HK-2 (cell line): ENCODE results near the gene SCAP.

Source experiments
- DNase-seq: peaks from one replicate; pipeline ENCODE4 v3.0.0-alpha.2; 2018; ENCODE audit not compliant: unreplicated experiment

SCAP gene

DNA sequence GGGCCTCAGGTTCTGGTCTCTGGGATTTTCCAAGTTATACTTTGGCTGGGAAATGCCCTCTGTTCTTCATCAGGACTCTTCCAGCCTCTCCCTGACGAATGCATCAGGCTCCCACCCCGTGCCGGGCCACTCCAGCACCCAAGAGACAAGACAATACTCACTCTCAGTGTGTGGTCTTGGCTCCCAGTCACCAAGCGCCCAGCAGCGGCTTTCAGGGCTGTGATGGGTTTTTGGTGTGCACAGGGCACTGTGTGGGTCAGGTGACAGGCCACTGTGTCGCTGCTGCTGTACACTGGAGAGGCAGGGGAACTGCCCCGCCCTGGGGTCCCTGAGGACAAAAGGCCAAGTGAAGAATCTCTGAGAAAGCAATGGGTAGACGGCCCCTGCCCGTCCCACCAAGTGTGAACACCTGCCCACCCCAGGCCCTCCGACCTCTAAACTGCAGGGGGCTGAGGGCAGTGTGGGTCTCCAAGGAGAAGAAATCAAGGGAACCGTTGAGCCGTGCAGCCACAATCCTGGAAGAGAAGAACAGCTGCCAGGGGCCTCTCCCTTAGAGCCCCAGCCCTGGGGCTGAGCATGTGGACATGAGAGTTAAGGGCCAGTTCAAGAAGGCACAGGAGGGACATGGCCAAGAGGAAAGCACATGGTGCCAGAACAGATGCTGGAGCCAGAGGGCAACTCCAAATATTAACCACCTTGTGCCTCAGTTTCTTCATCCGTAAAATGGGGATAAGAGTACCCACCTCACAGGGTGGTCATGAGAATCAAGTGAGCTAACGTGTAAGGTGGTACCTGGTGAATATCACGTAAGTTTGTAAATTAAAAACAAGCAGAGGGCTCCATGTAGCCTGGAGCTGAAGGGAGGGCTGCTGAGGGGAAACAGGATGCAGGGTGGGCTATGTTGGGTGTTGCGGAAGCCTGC, 60.8 kb downstream of the SCAP start:
- DNase-seq = no peak

DNA sequence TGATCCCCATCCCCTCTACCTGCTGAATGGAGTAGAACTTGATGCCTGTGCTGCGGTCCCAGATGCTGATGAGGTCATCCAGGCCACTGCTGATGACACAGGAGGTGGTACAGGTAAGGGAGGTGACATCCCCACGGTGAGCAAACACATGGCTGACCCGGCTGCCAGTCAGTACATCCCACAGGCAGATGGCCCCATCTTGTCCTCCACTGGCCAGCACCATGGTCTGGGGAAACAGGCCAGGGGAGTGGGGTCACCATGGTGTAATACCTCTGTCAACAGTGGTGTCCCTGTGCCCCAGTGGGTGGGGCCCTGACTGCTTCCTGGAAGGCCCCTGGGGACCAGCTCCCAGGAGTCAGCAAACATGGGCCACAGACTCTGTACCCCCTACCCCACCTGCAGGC, 61.6 kb downstream of the SCAP start:
- no peak for DNase-seq

GRCh38 chr3:47413751-47414150, 62.0 kb downstream of the SCAP start:
- no peak for DNase-seq

- no peak for DNase-seq
These were observed 62.8 kb downstream of the SCAP start for GRCh38 chr3:47412842-47413520.

- no peak for DNase-seq
These were observed 63.3 kb downstream of the SCAP start for GRCh38 chr3:47412453-47412756.

DNA sequence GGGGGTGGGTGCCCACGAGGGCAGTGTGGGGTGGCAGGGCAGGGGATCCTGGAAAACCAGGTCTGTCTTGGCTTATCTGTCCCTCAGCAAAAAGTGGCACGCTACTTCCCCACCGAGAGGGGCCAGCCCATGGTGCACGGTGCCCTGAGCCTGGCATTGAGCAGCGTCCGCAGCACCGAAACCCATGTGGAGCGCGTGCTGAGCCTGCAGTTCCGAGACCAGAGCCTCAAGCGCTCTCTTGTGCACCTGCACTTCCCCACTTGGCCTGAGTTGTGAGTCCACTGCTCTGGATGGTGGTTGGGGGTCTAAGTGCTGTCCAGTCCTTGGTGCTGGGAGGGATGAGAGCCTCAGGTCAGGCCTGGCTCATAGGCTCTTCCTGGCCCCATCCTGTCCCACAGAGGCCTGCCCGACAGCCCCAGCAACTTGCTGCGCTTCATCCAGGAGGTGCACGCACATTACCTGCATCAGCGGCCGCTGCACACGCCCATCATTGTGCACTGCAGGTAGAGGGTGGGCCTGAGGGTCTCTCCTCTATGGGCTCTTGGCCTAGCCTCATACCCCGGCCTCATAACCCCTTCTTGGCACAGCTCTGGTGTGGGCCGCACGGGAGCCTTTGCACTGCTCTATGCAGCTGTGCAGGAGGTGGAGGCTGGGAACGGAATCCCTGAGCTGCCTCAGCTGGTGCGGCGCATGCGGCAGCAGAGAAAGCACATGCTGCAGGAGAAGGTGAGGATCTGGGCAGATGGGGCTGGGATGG, 63.9 kb downstream of the SCAP start:
- DNase-seq = no peak

GRCh38 chr3:47410801-47411646, 64.7 kb downstream of the SCAP start:
- no peak for DNase-seq

GRCh38 chr3:47410417-47410720, 65.4 kb downstream of the SCAP start:
- DNase-seq = no peak

GRCh38 chr3:47409688-47410416, 65.9 kb downstream of the SCAP start:
- DNase-seq = no peak

- DNase-seq = no peak
These were observed 66.5 kb downstream of the SCAP start for GRCh38 chr3:47409284-47409683.

- DNase-seq = no peak
These were observed 66.9 kb downstream of the SCAP start for GRCh38 chr3:47408839-47409229.

GRCh38 chr3:47407896-47408838, 67.6 kb downstream of the SCAP start:
- DNase-seq = no peak

DNA sequence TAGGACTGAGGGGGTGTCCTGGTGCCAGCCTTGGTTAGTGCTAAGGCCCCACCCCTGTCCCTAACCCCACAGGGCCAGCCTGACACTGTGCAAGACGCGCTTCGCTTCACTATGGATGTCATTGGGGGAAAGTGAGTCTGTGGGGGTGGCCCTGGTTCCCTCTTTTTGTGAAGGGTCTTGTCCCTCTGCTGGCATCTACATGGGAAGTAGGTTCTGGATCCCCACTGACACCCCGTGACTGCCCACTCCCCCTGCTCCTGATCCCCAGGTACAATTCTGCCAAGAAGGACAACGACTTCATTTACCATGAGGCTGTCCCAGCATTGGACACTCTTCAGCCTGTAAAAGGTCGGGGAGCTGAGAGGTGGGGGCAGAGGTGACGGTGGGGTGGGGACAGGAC, 68.5 kb downstream of the SCAP start:
- DNase-seq = no peak

DNA sequence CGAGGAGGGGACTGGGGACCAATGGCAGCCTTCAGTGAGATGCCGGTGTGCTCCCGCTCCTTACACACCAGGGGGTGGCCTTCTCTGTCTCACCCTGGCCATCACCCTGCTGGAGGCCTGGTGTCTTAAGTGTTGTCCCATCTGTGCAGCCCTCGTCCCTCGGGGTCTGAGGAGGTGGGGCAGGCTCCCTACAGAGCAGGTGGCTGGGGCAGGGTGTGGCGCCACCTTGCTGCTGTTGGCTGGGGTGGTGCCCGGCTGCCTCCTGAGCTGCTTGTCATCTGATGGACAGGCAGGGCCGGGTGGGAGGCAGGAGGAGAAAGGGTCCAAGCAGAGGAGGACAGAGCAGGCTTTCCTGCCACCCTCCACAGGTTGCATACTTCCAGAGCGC, 69.0 kb downstream of the SCAP start:
- DNase-seq = no peak

DNA sequence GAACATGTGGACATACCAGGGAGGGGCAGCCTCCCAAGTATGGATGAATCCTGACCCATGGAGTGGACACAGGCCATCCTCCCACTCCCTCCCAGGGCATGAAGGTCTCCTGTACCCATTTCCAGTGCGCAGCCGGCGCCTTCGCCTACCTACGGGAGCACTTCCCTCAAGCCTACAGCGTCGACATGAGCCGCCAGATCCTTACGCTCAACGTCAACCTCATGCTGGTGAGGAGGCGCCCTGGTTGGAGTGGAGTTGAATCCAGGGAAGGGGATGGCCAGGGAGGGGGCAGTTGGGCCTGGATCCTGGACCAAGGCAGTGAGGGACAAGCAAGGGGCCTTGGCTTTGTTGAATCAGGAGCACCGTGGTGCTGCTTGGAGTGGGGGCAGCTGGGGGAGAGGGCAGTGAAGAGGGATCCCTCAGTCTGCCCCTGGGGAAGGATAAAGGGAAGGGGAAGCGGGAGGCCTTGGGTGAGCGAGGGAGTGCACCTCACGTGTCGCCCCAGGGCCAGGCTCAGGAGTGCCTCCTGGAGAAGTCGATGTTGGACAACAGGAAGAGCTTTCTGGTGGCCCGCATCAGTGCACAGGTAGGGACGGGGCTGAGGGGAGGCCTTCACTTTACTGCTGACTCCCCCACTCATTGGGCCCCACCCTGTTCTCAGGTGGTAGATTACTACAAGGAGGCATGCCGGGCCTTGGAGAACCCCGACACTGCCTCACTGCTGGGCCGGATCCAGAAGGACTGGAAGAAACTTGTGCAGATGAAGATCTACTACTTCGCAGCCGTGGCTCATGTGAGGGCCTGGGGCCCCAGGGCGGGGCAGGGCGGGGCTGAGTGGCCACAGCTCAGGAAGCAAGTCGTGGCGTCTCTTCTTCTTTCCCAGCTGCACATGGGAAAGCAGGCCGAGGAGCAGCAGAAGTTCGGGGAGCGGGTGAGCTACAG, 69.7 kb downstream of the SCAP start:
- no peak for DNase-seq

- no peak for DNase-seq
These were observed 70.6 kb downstream of the SCAP start for GRCh38 chr3:47404955-47405790.

GRCh38 chr3:47404431-47404876, 71.3 kb downstream of the SCAP start:
- no peak for DNase-seq
